ENCODE results near the gene PIK3CD. TPM values are rescaled to one million over a fixed set of nuclear protein-coding genes. Genes with fewer than 3 reads are reported as not detected.

Gene PIK3CD
- total RNA-seq, 1 experiment from 2014 or later: 2.6 TPM

GRCh38 chr1:9735800-9736199, 84.3 kb downstream of the PIK3CD start:
- Mint-ChIP-seq H3K9me3 (ENCODE audit: low read depth, unreplicated experiment) (no peaks in the 10 kb centered on the region), H3K36me3 (ENCODE audit: insufficient read depth, unreplicated experiment) (peaks cover 26% of the 10 kb centered on the region), H3K4me3 (ENCODE audit: low read depth, unreplicated experiment) (no peak overlapping the region), H3K4me1 (ENCODE audit: low read depth, unreplicated experiment) (no peaks in the 10 kb centered on the region), H3K27me3 (ENCODE audit: unreplicated experiment) (no peaks in the 10 kb centered on the region), H3K27ac (ENCODE audit: unreplicated experiment) (no peak overlapping the region)
- DNase-seq: no peak
- intact Hi-C loops (cut with micrococcal nuclease; ENCODE audit: unreplicated experiment): no loop called here
- CTCF ChIA-PET: interaction anchor here (0.6 to 1.0 kb wide), 2 partner anchors 17 to 475 kb away, joined by 3 read pairs; no protein-coding TSS in a partner anchor
- no peak for TF ChIP-seq CTCF (IDR thresholded peaks at IDR 0.05; ENCODE audit: unreplicated experiment)
- BruUV-seq (replicated peaks): no TSS peak

GRCh38 chr1:9736241-9736640, 84.7 kb downstream of the PIK3CD start:
- DNase-seq: no peak
- no peak overlapping the region for H3K4me3 Mint-ChIP-seq (ENCODE audit: low read depth, unreplicated experiment)
- H3K4me1 Mint-ChIP-seq (ENCODE audit: low read depth, unreplicated experiment): no peaks in the 10 kb centered on the region
- TF ChIP-seq CTCF (IDR thresholded peaks at IDR 0.05; ENCODE audit: unreplicated experiment): no peak
- H3K27me3 Mint-ChIP-seq (ENCODE audit: unreplicated experiment): no peaks in the 10 kb centered on the region
- H3K36me3 Mint-ChIP-seq (ENCODE audit: insufficient read depth, unreplicated experiment): peaks cover 25% of the 10 kb centered on the region
- BruUV-seq (replicated peaks): no TSS peak
- intact Hi-C loops (cut with micrococcal nuclease; ENCODE audit: unreplicated experiment): no loop called here
- CTCF ChIA-PET: interaction anchor here (0.6 to 1.0 kb wide), 2 partner anchors 17 to 475 kb away, joined by 3 read pairs; no protein-coding TSS in a partner anchor
- H3K27ac Mint-ChIP-seq (ENCODE audit: unreplicated experiment): no peak overlapping the region
- H3K9me3 Mint-ChIP-seq (ENCODE audit: low read depth, unreplicated experiment): no peaks in the 10 kb centered on the region

- Mint-ChIP-seq H3K27ac (ENCODE audit: unreplicated experiment) (no peak overlapping the region), H3K36me3 (ENCODE audit: insufficient read depth, unreplicated experiment) (peaks cover 22% of the 10 kb centered on the region), H3K4me1 (ENCODE audit: low read depth, unreplicated experiment) (no peaks in the 10 kb centered on the region), H3K27me3 (ENCODE audit: unreplicated experiment) (no peaks in the 10 kb centered on the region), H3K9me3 (ENCODE audit: low read depth, unreplicated experiment) (no peaks in the 10 kb centered on the region), H3K4me3 (ENCODE audit: low read depth, unreplicated experiment) (no peak overlapping the region)
- TF ChIP-seq CTCF (IDR thresholded peaks at IDR 0.05; ENCODE audit: unreplicated experiment): no peak
- no TSS peak for BruUV-seq (replicated peaks)
- CTCF ChIA-PET: no interaction called here
- no peak for DNase-seq
- intact Hi-C loops (cut with micrococcal nuclease; ENCODE audit: unreplicated experiment): no loop called here
These were observed 85.5 kb downstream of the PIK3CD start for GRCh38 chr1:9737057-9737456.

GRCh38 chr1:9737671-9738070, 86.1 kb downstream of the PIK3CD start:
- no peaks in the 10 kb centered on the region for H3K4me1 Mint-ChIP-seq (ENCODE audit: low read depth, unreplicated experiment)
- no peak overlapping the region for H3K27ac Mint-ChIP-seq (ENCODE audit: unreplicated experiment)
- no peaks in the 10 kb centered on the region for H3K9me3 Mint-ChIP-seq (ENCODE audit: low read depth, unreplicated experiment)
- no TSS peak for BruUV-seq (replicated peaks)
- no peak for TF ChIP-seq CTCF (IDR thresholded peaks at IDR 0.05; ENCODE audit: unreplicated experiment)
- peaks cover 25% of the 10 kb centered on the region for H3K36me3 Mint-ChIP-seq (ENCODE audit: insufficient read depth, unreplicated experiment)
- intact Hi-C loops (cut with micrococcal nuclease; ENCODE audit: unreplicated experiment): no loop called here
- H3K27me3 Mint-ChIP-seq (ENCODE audit: unreplicated experiment): no peaks in the 10 kb centered on the region
- DNase-seq: no peak
- CTCF ChIA-PET: no interaction called here
- no peak overlapping the region for H3K4me3 Mint-ChIP-seq (ENCODE audit: low read depth, unreplicated experiment)
